HUDEP-2 (cell line): Measurements from ENCODE around the gene SRSF3.

Experiments
- DNase-seq, 76 experiments: peaks; one replicate each; lab custom pipeline; 2025; ENCODE audit not compliant: unreplicated experiment in 76 of 76; lab: John Stamatoyannopoulos, UW

SRSF3 gene

DNA sequence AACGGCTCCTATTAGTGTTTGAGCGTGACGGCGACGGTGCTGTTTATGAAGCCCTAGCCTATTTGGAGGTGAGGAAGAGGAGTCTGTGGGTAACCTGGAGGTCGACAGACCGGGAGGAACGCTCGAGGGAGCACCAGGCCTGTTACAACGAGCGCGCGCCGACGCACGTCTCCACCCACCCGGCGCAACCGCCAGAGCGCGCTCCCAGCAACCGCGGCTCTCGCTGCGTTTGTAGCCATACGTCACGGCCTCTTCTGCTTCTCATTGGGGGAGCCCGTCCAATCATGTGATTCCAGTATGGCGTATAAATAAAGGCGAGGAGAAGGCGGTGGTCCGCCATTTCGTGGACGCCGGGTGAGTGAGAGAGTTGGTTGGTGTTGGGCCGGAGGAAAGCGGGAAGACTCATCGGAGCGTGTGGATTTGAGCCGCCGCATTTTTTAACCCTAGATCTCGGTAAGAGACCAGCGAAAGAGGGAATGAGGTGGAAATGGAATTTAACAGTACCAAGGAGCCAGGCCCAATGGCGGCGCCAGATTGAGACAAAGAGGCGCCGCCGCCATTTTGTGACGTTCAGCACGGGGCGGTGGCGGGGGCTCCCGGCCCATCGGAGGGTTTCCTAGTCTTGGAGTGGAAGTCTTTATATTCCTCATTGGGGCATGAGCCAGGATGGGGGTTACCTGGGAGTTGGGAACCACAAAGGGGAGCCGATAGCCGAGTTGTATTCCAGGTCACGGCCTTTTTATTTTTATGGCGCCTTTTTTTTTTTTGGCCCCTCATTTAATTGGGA lies at the start of gene SRSF3:
Gene SRSF3, plus strand, starts transcription at position 334 of the 787 bp plus-strand sequence. CDS start 2,401 bp downstream, outside the sequence.
- DNase-seq: peak; percentile 69 to 99 (median 98)

DNA sequence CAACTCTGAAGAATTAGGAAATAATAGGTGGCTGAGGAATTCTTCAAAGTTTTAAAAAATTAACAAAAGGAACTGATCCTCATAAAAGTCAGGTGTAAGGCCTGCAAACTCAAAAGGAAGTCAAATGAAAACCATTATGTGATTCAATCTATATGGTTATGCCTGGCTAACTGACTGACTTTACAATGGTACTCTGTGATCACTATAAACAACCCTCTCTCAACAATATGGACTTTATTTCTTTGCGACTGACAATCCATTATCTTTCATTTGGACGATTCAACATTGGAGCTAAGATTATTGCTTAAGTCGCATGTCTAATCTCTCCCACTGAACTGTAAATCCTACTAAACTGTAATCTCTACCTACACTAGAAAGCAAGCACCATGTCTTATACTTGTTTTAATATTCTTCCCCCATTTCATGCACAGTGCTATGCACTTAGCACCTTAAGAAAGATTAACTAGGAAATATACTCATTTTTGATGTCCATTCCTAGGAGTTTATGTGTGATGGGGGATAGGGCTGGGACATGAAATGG lies 48.3 kb upstream of the SRSF3 start:
- no peak for DNase-seq

DNA sequence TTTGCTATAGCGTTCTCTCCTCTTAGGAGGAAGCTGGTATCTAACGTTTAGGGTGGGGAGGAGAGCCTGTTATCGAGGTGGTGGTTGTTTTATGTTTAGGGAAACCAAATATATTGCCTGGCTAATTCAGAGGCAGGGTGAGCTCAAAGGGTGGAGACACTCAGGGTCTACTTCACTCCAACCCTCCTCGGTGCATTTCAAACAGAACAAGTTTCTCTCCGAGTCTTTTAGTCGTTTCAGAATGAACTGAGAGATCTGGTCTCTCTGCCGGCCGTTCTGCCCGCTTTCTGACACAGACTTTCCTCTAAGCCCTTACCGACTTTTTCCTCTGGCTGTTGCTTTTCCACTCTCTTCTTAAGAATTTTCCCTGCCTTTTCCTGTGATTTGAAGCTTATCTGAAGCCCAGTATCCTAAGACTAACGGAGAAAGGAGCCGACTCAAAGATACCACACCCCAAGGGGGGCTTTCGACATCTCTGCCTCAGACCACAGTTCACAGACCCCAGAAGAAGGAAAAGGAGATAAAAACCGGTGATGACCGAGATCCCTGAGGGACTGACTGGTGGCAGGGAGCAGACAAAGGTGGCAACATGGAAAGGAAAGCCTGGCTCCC lies 47.7 kb upstream of the SRSF3 start:
- peak in 19 of 76 experiments; percentile 12 to 53 (median 31) for DNase-seq

DNA sequence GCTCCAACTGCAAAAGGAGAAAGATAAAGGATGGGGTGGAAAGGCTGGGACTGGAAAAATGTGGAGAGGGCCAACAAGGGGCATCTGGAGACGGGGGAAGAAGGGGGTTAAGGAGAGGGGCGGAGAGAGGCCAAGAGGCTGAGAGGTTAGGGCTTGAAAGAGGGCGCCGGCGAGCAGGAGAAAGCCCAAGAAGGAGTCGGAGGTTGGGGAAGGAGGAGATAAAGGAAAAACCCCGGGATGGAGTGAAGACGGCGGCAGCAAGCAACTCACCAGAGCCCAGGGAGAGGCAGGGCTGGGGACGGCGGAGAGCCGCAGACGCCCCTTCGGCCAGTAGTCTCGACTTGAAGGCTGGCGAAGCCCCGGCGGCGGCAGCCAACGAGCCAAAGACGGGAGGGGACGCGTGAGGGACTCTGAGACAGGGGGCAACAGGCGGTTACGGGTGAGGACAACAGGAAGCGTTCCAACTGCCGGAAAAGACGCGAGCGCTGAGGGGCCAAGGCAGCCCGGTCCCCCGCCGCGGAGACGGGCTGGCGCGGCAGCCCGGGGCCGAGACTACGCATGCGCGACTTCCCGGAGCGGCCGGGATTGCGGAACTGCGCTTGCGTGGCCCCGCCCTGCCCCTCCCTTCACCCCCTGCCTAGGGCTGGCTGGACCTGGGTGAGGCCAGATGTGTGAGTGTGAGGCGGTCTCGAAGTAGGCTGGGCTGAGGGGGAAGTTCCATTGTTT lies 47.1 kb upstream of the SRSF3 start, which contains the start of gene STK38:
Gene STK38, minus strand, starts transcription at position 560 of the 726 bp plus-strand sequence. CDS start 7,277 bp downstream, outside the sequence.
- DNase-seq: peak in 75 of 76 experiments; percentile 37 to 97 (median 90)

DNA sequence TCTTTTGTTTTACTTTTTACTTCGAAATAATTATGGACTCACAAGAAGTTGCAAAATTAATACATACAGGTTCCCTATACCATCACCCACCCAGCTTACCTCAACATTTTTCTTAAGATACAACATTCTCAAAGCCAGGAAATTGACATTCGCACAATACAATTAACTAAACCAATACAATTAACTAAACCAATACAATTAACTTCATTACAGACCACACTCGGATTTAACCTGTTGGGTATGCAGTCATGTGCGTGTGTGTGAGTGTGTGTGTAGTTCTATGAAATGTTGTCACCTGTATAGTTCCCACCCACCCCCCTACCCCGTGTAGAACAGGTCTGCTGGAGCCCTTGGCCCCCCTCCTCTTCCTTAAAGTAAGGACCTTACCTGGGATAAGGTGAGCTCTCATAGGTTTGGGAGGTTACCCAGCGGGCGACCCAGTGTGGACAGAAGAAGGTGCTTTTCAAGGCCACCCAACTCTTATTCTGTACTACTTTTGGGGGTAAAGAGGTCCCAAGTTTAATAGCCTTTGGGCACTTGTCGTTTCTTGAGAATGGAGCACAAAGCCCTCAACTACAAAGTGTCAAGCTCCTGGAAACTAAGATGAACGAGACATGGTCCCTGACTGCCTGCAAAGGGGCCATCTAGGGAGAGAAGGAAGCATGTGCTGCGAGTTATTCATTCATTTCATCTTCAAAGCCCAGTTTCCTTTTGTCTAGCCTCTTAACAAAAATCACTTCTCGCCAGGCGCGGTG lies 46.3 kb upstream of the SRSF3 start:
- peak in 1 of 76 experiments; percentile 8 for DNase-seq

DNA sequence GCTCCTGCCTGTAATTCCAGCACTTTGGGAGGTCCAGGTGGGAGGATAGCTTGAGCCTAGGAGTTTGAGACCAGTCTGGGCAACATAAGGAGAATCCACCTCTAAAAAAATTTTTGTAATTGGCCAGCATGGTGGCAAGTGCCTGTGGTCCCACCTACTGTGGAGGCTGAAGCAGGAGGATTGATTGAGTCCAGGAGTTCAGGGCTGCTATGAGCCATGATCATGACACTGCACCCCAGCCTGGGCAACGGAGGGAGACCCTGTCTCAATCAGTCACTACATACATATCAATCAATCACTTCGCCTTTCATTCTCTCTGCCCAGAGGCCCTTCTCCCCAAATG lies 45.8 kb upstream of the SRSF3 start:
- DNase-seq: no peak

DNA sequence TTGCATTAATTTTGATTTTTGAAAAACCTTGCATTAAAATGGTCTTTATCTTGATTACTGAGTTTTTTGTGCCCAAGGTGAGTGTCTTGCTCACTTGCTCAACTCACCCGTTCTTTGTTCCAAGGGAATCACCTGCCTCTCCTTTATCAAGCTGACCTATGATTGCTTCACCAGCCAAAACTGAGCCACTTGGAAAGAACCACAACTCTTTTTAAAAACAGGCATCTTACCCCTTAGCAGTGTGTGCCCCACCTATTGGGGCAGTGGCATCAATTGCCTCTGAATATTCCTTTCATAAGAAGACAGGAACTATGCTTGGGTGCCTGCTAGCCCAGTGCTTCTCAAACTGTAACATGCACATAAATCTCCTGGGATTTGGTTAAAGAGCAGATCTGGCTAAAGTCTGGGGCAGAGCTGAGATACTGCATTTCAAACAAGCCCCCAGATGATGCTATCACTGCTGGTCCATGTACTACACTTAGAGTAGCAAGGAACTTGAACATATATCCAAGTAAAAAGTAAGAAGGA lies 43.6 kb upstream of the SRSF3 start:
- no peak for DNase-seq

DNA sequence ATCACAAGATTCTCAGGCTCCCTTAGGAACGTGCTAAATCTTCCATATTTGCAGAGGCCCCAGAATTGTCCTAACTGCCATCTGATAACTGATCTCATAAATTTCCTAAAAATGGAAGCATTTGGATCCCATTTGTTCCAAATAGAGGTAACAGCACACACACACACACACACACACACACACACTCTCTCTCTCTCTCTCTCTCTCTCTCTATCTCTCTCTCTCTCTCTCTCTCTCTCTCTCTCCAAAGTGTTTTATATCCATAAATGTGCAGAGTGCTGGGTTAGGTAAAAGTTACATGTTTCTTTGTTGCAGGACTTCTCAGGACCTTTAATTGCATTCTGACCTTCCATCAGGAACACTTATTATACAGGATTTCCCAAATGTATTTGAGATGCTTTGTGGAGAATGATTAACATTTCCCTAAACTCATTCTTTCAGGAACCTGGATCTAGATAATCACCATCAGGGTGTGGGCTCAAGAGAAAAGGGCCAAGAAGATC lies 38.4 kb upstream of the SRSF3 start:
- no peak for DNase-seq

DNA sequence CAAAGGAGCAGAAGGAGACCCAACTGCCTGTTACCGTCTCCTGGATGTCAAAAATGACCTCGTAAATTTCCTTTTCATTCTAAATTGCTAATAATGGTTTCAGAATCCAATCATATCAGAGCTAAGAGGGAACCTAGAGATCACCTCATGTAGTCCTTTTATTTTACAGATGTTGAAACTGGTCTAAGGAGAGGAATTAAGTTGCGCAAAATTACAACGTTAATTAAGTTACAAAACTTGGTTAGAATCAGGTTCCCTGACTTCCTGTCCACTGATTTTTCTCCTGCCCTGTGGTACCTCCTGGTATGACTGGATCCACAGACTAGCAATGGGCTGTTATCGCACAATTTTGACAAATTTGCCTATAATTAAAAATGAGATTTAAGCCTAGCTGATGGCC lies 37.9 kb upstream of the SRSF3 start:
- DNase-seq: no peak

DNA sequence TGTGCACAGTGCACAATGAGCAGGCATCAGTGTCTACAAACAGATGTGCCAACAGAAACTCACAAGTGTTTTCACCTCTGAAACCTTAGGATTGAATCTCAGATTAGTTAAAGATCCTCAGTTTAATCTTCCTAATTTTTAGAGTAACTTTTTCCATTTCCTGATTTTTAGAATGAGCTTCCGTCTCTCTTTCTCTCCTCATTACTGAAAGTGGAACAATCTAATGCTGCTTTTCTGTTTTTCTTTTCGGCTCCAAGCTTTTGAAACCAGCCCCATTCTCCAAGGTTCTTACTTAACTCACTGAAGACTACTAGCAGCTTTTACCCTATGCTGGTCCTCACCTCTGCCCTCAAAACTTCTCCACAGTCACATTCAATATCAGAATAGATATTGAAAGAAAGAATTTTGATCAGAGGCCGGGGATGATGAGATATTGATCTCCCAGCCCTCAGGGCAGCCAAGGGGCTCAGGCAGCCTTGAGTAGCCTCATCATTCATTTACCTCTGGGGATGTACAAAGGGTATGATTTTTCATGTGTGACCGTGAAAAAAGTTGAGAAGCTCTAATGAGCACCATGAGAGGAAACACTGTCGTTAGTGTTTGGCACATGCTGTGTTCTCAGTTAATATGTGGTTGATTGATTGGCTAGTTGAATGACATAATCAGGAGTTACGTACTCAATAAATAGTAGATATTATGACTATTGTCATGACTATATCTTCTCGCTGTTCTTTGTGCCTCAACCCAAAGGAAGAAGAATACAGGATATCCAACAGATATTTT lies 35.0 kb upstream of the SRSF3 start:
- DNase-seq: no peak

DNA sequence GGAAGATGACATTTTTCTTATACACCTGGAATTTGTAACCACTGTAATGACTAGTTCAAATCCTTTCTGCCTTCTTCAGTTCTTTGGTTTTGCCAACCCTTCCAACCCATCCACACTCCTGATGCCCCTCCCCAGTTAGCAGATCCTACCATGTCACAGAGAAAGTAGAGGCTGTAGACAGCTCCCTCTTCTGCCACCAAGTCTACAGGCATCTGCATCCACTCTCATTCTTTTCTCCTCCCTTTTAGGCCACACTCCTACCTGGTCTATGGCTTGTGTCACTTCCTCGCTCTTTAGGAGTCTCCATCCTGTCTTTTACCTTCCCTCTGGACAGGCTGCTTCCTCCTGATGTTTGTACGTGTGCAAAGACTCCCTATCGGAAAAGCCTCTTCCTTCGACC lies 33.3 kb upstream of the SRSF3 start:
- no peak for DNase-seq

DNA sequence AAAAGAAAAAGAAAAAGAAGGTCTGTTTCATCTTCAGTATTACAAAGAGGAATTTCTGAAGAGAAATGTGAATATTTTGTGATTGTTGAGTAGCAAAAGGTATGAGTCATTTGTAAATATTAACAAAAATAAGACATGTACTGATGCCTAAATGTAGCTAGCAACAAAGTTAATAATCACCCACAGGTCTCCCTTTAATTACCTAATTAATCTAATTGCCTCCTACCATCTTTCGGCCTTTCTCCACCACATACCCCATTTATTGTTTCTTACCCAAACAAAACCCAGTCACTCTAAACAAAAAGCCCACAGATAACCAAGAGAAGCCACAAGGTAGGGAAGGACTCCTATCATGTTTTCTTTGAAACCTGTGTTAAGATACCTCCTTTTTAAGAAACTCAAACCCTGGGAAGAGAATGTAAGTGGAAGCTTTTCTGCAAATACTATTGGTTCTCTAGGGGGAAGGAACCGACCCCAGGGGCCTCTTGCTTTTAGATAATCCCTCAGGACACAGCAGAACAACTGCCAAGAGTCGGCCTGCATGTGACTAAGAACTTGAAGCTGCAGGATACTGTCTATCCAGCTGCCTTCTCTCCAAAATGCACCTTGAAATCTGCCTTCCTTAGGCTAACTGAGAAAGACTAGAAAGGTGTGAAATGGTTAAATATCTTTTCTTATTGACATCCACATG lies 30.8 kb upstream of the SRSF3 start:
- peak in 2 of 76 experiments; percentile 13 to 21 for DNase-seq

DNA sequence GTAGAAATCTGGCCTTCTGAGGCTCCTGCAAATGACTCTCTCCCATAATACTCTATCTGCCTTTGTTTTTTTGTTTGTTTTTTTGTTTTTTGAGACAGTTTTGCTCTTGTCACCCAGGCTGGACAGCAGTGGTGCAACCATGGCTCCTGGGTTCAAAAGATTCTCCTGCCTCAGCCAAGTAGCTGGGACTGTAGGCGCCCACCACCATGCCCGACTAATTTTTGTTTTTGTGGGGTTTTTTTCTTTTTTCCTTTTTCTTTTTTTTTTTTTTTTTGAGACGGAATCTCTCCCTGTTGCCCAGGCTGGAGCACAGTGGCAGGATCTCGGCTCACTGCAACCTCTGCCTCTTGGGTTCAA lies 30.3 kb upstream of the SRSF3 start:
- no peak for DNase-seq

DNA sequence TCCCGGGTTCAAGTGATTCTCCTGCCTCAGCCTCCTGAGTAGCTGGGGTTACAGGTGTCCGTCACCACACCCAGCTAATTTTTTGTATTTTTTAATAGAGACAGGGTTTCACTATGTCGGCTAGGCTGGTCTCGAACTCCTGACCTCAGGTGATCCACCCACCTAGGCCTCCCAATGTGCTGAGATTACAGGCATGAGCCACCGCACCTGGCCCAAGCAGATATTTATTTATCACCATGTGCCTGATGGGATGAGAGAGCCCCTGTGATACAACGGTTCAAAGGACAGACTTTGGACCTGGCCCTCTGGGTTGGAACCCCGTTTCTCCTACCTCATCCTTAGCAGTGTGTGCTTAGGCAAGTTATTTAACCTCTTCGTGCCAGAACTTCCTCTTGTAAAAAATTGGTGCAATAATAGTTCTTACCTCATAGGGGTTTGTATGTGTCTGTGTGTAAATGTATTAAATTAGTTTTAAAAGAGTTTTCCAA lies 27.7 kb upstream of the SRSF3 start:
- DNase-seq: no peak

DNA sequence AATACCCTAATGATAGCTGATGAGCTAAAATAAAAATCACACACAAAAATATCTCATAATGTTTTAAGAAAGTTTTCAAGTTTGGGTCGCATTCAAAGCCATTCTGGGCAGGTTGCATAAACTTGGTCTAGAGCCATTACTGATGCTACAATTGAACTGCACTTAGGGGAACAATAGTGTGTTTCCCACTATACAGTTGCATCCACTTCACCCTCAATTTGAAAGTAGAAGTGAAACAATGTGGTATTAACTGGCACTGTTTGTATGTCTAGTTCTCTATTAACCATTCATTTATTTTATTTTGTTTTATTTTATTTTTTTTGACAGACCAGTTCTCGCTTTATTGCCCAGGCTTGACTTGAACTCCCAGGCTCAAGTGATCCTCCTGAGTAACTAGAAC lies 23.9 kb upstream of the SRSF3 start:
- DNase-seq: no peak

DNA sequence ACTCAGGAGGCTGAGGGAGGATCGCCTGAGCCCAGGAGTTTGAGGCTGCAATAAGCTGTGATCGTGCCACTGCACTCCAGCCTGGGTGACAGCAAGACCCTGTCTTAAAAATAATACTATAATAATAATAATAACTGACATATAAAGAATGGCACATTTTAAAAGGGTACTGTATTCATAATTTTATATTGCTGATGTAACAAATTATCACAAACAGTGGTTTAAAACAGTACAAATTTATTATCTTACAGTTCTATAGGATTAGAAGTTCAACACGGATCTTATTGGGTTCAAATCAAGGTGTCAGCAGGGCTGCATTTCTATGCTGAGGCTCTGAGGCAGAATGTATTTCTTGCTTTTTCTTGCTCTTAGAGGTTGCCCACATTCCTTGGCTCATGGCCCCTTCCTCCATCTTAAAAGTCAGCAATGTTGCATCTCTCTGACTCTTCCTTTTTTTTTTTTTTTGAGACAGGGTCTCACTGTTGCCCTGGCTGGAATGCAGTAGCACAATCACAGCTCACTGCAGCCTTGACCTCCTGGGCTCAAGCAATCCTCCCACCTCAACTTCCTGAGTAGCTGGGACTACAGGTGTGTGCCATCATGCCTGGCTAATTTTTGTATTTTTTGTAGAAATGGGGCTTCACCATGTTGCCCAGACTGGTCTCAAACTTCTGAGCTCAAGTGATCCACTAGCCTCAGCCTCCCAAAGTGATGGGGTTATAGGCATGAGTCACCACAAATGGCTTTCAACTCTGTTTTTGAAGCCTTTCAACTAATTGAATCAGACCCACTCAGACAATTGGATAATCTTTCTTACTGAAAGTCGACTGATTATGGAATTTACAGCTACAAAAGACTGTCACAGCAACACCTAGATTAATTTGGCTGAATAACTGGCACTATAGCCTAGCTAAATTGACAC lies 22.8 kb upstream of the SRSF3 start:
- no peak for DNase-seq
